K562 (cell line): ENCODE results near the gene HS3ST5. TPM values are rescaled to one million over a fixed set of nuclear protein-coding genes. Genes with fewer than 3 reads are reported as not detected.

Source experiments
- polyA plus RNA-seq, 8 experiments: library from polyadenylated mRNA; depleted of rRNA in 4 of 8; stranded (reverse) in 5 of 8; unstranded in 3 of 8; fragments of >200 nt; fragmentation: Nextera tagmentation in 2 of 8; fragmentation: Illumina TruSeq in 1 of 8; extraction: Ambion mirVana in 2 of 8; extraction: Trizol in 1 of 8; gene quantifications; 2 replicates each; pipeline versions ENCODE4 v1.2.1 to v1.2.3, GENCODE V29; 2011 to 2014; ENCODE audit warnings: inconsistent platforms in 1 of 8, missing spikeins in 1 of 8
- small RNA-seq: library from RNA; depleted of rRNA; stranded (forward); fragments of <200 nt; gene quantifications from one replicate; pipeline ENCODE3, GENCODE V24; 2014
- total RNA-seq, 7 experiments: library from RNA; depleted of rRNA in 6 of 7; stranded (reverse); fragments of >200 nt in 6 of 7; fragmentation: Illumina TruSeq in 2 of 7; extraction: Trizol in 2 of 7; gene quantifications; 2 replicates each; pipeline versions ENCODE4 v1.2.1 to v1.2.3, GENCODE V29; 2011 to 2021; ENCODE audit warnings: low replicate concordance in 1 of 7

HS3ST5 gene
- total and polyA plus RNA-seq, 9 of the 15 experiments (the other 6 are each of a cell fraction or from before 2014, with no cell fraction given) = not detected

Small RNAs within 50 kb of the gene (small RNA-seq; reads per million reads assigned to genes)
- not detected for gene RNA5SP213
